T1000 (cell line): ENCODE measurements around the gene DESI2.

Experiments used
- DNase-seq: peaks from one replicate; lab custom pipeline; 2025; ENCODE audit warnings: mixed read lengths; lab: John Stamatoyannopoulos, UW

Gene DESI2

DNA sequence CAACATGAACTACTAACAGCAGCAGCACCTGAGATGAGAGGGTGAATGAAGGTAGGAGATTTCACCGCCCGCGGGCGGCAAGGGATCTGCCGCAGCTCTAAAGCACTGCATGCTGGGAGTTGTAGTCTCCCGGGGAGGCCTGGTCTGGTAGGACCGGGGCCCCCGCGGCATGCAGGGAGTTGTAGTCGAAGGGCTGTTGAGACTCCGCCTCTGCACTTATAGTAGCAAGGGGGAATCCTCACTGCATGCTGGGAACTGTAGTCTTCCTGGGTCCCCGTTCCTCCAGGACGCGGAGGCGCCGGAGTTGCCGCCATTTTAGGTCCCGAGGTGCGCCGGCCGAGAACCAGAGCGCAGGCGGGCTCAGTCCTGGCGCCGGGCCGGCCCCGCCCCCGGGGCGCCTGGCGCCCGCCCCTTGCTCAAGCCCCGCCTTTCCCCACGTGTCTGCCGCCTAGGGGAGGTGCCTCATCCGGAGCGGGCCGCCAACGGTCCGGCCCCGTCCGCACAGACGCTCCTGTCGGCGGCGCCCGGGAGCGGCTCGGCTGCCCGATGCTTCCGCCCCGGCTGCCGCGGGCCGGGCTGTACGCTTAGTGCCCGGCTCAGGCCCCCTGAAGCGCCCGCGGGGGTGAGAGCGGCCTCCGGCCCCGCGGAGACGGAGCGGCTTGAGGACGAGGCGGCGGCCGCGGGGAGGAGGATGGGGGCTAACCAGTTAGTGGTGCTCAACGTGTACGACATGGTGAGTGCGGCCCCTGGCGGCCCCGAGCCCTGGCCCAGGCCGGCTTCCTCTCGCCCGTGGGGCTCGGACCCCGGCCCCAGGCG, at the start of gene DESI2:
TSS of gene DESI2 (plus strand) at position 504 of the 816 bp plus-strand sequence. CDS start at position 692, 188 bp downstream.
- DNase-seq, result peak; percentile 99

DNA sequence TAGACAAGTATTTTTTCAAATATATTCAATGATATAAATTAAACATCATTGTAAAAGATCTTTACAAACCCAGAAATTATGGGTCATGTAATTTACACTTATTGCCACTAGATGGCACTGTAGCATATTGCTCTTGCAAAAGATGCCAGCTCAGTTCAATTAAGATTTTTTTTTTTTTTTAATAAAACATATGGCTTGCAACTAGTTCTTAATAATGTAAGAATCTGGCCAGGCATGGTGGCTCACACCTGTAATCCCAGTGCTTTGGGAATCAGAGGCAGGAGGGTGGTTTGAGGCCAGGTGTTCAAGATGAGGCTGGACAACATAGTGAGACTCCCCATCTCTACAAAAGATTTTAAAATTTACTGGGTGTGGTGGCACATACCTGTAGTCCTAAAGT, 49.4 kb upstream of the DESI2 start:
- no peak for DNase-seq

DNA sequence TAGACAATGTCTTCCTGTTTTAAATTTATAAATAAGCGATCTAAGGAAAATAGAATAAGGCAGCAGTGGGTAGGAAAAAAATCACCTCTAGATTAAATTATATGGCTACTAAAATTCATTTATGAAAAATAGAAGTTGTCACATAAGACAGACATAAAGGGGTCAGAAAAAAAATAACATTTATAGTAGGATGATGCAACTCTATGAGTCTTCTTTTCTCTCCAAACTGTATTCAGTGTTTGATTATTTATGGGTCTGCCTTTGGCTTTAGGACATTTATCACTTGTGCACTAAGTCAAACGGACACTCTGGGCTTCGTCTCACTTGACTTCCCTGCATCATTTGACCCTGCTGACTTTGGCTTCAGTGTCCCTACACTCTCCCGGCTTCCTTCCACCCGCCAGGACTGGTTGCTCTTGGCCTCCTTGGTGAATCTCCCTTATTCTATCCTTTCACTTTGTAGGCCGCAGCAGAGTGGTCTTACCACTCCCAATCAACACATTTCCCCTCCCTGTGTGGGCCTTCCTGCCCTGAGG, 47.0 kb upstream of the DESI2 start:
- DNase-seq, result no peak

DNA sequence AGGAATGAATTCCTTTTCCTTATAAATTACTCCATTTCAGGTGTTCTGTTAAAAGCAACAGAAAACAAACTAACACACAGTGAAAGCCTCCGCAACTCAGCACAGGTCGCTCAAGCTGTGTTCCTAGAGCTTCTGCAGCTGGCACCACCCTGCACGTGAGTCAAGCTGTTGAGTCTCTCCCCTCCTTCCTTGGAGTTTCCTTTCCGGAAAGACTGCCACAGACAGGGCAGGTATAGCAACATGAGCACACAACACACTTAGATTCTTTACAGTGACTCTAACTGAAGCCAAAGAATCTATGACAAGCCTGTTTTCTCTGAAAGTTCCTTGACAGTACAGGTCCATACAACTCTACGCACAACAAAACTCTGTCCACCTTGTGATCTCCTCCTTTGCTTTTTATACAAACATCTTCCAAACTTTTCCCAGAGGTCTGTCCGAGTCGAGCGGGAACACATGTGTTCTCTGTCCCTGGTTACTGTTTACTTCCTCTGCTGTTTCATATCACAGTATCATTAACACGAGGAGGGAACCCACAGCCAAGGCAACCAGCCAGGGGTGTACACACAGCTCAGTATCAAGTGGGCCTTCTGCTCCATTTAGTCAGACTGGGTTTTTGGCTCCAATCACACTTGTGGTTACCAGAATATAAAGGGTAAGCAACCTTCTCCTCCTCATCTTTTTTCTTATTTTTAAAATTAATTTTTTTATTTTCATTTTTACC, 38.7 kb upstream of the DESI2 start:
- no peak for DNase-seq

DNA sequence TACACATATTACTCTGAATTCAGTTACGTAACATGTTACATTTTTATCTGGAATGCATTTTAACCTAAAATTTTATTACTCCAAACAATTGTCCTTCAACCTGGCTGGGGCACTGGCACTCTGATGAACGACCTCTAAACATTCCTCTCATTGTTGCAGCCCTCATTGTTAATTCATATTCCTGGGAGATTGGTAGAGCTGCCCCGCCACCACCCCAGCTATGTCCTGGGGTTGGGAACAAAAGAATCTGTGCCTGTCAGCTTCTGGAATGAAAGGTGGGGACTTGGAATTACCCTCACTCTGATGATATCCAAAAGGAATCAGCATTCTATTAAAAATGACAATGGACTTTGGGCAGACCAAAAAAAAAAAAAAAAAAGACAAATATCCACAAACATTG, 38.0 kb upstream of the DESI2 start:
- DNase-seq, result no peak

DNA sequence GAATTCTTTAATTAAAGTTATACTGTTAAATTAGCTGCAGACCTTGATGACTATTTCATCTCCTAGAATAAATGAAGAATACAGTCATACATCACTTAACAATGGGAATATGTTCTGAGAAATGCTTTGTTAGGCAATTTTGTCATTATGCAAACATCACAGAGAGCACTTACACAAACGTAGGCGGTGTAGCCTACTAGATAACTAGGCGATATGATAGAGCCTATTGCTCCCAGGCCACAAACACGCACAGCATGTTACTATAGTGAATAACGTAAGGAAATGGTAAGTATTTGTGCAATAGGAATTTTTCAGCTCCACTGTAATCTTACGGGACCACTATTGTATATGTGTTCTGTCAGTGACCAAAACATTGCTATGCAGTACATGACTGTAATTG, 37.6 kb upstream of the DESI2 start:
- no peak for DNase-seq

DNA sequence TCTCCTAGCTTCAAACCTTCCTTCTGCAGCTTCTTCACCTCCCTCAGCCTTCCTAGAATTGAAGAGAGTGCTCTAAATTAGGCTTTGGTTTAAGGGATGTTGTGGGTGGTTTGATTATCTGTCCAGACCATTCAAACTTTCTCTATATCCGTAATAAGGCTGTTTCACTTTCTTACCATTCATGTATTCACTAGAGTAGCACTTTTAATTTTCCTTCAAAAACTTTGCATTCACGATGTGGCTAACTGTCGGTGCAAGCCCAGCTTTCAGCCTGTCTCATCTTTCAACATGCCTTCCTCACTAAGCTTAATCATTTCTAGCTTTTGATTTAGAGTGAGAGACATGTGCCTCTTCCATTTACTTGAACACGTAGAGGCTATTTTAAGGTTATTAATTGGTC, 26.2 kb upstream of the DESI2 start:
- no peak for DNase-seq

DNA sequence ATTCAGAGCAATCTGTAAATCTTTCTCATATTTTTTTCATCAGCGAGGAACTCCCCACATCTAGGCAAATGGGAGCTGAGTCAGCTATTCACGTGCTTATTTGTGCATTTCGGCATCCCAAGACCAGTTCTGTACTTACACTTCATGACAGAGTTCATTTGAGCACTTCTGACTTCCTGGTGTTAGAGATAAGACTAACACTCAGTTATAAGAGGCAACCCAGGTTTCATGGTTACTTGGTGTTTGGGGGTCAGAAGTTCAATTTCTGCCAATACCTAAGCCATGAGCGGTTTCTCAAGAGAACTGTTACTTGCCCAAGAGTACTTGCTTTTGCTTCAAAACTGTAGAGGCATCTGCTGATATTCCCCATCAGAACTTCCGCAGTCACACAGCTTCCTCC, 24.1 kb upstream of the DESI2 start:
- DNase-seq, result no peak

DNA sequence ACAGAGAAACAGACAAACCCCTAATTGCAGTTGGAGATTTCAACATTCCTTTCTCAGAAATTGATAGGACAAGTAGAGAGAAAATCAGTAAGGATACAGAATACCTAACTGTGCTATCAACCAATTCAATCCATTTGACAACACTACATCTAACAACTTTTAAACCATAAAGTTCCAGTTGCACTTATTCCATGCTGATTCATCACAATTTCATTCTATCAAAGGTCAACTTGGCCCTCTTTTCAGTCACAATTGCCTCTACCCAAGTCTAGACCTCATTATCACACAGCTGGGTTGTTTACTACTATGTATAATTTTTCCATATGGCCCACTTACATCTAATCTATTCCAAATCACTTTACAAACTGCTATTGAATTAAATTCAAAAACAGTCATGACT, 19.8 kb upstream of the DESI2 start:
- DNase-seq, result no peak

DNA sequence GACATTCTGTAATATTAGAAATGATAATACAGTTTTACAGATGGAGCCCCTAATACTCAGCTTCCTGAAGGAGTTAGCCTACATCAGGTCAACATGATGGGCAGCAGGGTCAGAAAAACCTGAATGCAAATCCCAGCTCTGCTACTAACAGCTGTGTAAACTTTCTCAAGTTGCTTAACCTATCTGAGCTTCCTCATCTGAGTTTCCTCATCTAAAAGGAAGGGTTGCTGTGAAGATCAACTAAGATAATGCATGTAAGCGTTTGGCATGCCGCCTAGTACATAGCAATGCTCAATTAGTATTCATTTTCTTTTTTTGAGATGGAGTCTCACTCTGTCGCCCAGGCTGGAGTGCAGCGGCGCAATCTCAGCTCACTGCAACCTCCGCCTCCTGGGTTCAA, 18.4 kb upstream of the DESI2 start:
- no peak for DNase-seq

DNA sequence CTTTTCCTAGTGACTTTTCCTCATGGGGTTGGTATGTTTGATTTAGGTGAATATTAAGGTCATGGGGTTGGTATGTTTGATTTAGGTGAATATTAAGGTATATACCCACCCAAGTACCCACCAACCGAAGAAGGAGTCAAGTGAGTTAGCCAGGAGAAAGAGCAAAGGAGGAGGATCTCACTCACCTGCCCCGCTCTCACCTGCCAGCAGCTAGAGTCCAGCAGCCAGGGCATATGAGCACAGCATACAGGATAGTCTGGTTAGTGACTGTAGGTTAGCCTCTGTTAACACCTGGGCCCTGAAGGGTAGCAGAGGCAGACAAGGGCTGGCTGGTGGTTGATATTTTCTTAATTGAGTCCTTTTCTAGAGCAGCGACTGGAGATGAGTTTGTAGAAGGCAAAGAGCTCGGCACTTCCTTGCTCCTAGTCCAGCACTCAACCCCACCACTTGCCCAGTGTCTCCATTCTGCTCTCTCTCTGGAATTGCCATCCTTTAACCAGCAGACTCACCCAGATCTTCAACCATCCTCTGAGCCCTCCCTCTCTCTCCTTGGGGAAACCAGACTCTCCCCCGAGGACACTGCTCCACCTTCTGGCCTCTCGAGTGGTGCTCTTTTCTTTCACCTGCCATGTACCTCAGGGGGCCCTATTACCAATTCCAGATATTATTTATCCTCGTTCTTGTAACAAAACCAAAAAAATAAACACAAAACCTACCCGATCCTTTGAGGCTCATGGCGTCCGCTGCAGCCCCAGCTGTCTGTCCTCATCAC, 16.3 kb upstream of the DESI2 start:
- no peak for DNase-seq

DNA sequence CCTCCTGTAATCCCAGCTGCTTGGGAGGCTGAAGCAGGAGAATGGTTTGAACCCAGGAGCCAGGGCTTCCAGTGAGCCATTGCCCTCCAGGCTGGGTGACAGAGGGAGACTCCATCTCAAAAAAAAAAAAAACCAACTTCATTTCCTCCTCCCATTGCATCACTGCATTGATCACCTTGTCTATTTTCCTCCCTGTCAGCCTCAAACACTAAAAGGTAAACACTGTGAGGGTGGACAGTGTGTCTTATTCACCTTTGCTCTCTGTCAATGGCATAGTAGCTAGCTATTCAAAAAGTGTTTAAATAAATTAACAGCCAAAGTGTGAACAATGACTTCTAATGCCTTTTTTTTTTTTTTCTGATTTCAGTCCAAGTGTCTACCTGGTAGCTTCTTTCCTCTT, 13.4 kb upstream of the DESI2 start:
- DNase-seq, result no peak

DNA sequence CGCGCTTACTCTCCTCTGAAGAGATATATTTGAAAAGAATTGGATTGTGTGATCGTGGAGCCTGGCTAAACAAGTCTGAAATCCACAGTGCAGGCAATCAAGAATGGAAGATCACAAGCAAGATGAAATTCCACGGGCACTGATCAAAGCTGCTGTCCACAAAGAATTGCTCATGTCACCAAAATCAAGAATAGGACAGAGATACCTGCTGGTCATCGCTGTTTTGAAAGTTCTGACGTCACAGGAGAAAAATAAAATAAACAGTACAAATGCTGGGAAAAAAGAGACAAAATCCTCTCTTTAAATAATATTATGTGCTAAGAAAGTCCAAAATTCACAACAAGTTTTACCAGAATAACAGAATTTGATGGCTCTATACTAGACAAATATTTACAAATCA, 12.0 kb upstream of the DESI2 start:
- no peak for DNase-seq

DNA sequence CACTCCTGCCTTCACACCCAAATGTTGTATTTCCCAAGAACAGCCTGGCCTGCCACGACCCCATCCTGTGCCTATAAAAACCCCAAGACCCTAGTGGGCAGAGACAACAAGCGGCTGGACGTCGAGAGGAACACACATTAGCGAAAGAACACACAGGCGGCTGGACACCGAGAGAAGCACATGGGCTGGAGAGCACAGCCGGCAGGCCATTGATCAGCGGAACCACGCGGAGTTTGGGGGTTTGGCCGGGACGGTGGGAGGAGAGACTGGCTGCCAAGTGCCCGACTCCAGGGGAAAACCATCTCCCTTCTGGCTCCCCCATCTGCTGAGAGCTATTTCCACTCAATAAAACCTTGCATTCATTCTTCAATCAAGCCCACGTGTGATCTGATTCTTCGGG, 10.4 kb upstream of the DESI2 start:
- DNase-seq, result no peak

DNA sequence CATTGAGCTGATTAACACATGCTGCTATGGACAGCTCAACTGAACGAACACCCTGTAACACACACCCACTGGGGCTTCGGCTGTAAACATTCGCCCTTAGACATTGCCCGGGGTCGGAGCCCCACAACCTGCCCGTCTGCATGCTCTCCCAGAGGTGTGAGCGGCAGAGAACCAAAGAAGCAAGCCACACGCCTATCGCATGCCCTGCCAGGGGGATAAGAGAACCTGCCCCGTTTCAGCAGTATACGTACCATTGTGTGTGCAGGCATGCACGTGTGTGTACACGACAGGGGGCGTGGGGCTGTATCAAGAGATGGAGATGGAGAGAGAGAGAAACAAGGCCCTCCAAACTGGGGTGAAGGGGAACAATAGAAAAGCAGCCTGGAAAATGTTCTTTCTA, 9.9 kb upstream of the DESI2 start:
- no peak for DNase-seq

DNA sequence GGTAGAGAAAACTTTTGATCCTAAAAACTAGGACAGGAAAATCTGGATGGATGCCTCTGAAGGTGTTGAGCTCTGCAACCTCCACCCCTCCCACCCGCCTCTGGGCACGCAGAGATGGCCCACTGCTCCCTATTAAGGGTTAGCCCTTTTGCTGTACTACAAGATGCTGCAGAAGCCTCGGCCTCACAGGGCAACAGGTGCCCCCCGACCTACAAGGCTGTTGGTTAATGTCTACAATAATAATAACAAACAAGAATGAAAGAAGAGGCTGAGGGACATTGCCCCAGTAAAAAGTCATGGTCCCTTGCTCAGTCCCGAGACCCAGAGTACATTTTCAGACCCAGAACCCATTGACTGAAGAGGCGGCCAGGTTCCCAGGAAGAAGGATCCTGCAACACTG, 7.5 kb upstream of the DESI2 start:
- DNase-seq, result no peak

DNA sequence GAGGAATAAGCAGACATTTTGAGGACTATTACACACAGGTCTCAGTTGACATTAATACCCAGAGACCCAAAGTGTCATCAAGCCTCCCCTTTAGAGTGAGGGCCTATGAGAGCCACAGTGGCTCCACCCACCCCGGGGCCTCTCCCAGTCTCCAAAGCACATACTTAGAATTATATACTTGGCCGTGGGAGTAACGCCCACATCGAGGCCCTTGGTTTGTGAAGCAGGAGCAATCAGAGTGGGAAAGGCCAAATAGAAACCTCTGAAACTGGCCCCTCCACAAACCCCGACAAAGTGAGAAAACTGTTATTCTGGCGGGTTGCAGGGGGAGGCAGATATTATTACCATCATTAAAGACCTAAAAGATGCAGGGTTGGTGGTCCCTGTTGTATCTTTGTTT, 7.0 kb upstream of the DESI2 start:
- DNase-seq, result no peak

DNA sequence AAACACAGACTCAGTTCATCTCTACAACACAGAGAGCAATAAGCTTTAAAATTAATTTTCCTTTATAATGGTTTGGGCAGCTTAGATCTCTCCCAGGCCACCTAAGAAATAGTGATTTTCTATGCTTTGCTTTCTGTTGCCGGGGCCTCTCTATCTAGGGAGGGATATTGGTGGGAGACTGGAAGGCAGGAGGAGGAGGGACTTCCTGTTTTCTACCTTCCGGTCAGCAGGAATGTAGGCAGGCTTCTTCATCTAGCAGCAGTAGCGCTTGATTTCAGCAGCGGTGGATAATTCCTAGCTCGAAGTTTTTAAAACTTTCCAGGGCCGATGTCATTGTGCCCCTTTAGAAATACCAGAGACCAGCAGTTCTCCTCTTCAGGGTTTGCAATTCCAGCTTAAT, 5.1 kb upstream of the DESI2 start:
- DNase-seq, result no peak

DNA sequence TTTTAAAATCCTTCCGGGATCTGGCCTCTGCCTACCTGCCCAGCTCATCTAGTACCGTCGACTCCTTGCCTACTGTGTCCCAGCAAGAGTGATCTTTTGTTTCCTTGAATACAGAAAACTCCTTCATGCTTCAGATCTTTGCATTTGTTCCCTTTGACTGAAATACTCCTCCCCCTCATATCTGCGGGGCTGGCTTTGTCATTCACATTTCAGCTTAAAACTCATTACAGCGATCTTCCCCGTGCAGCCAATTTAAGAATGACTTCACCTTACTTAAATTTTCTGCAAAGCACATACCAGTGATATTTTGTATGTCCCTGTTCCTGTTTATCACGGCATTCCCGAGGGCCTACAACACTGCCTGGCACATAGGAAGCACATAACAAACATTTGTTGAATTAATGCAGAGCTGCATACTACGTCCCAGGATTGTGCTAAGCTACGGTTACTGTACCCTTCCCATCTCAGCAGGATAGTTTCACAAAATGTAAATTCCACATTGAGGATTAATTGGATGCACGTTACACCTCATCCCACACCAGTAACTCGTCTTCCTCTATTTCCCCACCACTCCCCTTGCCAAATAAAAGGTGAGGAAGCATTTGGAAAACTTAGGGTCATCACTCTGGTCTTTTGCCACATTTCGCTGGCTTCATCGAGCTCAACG, 837 bp upstream of the DESI2 start:
- DNase-seq, result no peak

DNA sequence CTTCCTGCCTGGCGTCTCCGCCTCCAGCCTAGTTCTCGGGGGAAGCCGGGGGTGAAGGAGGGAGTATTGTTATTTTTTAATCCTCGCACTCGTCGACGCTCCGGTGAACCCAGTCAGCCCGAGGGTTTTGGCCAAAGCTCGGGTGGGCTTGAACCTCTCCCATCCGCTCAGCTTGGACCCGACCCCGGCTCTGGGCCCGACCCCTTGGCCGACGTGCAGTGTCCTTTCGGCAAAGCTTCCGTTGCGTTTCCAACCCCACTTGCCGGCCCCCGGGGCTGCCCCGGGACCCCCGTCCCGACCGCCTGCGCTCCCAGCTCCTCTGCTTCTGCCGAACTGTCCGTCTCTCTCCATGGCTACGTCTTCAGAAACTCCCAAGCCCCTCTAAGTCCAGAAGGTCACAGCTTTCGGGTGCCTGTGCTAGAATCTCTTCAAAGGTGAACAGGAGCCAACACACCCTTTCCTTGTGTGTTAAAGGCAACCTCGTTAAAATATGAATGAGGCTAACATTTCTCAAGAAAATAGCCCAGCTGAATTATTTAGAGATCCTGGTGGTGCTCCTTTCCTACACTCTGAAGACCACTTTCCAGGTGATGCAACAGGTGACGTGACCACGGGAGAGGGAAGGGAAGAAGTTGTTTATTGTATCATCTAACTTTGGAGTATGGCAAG, 647 bp downstream of the DESI2 start:
- no peak for DNase-seq
